CD1c-positive myeloid dendritic cell (primary cell): Measurements from ENCODE around the gene CNTN4.

Experiments used
- DNase-seq: peaks from one replicate; pipeline ENCODE4 v3.0.0-alpha.2; 2016; ENCODE audit errors: extremely low spot score

Gene CNTN4

GRCh38 chr3:2686816-2687502 lies 588.3 kb downstream of the CNTN4 start:
- DNase-seq = no peak

GRCh38 chr3:2697589-2697988 lies 598.9 kb downstream of the CNTN4 start:
- DNase-seq = no peak

- no peak for DNase-seq
These were observed 602.8 kb downstream of the CNTN4 start for GRCh38 chr3:2701471-2701870.

- no peak for DNase-seq
These were observed 607.6 kb downstream of the CNTN4 start for GRCh38 chr3:2706144-2706835.

GRCh38 chr3:2706836-2707210 lies 608.2 kb downstream of the CNTN4 start:
- DNase-seq = no peak

- DNase-seq = no peak
These were observed 612.4 kb downstream of the CNTN4 start for GRCh38 chr3:2711081-2711480.

- no peak for DNase-seq
These were observed 615.3 kb downstream of the CNTN4 start for GRCh38 chr3:2713923-2714322.

GRCh38 chr3:2714834-2715233 lies 616.2 kb downstream of the CNTN4 start:
- DNase-seq = no peak

GRCh38 chr3:2727101-2727500 lies 628.4 kb downstream of the CNTN4 start:
- no peak for DNase-seq

- no peak for DNase-seq
These were observed 629.1 kb downstream of the CNTN4 start for GRCh38 chr3:2727610-2728318.

- DNase-seq = no peak
These were observed 633.2 kb downstream of the CNTN4 start for GRCh38 chr3:2731843-2732242.

- DNase-seq = no peak
These were observed 636.8 kb downstream of the CNTN4 start for GRCh38 chr3:2735392-2735894.

GRCh38 chr3:2741516-2741915 lies 642.9 kb downstream of the CNTN4 start:
- DNase-seq = no peak

- no peak for DNase-seq
These were observed 666.4 kb downstream of the CNTN4 start for GRCh38 chr3:2765002-2765579.

- no peak for DNase-seq
These were observed 671.8 kb downstream of the CNTN4 start for GRCh38 chr3:2770451-2770850.

- no peak for DNase-seq
These were observed 672.5 kb downstream of the CNTN4 start for GRCh38 chr3:2771193-2771592.

GRCh38 chr3:2771741-2772140 lies 673.1 kb downstream of the CNTN4 start:
- DNase-seq = no peak

GRCh38 chr3:2772803-2773202 lies 674.1 kb downstream of the CNTN4 start:
- no peak for DNase-seq

- no peak for DNase-seq
These were observed 676.0 kb downstream of the CNTN4 start for GRCh38 chr3:2774481-2775249.

- no peak for DNase-seq
These were observed 684.6 kb downstream of the CNTN4 start for GRCh38 chr3:2783261-2783660.

GRCh38 chr3:2784627-2785026 lies 686.0 kb downstream of the CNTN4 start:
- no peak for DNase-seq
